ENCODE data around the gene ID3.

The ID3 gene

DNA sequence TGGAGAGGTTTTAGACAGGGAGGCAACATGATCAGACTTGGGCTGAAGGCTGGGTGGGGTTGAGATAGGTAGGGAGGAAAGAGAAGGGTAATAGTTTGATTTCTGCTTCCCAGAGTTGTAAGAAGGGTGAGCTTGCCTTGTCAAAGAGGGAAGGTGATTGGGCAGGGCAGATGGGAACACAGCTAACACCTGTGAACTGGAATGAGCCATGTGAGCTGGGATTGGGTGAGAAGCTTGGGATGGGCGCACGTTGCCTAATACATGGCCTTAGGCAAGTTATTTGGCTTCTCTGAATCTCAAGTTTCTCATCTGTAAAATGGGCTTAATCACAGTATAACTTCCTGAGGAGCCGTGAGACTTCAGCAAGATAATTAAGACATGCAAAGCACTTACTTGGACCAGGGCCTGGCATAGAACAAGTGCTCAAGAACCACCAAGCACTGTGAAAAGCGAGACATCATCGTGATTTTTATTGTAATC lies 33.8 kb upstream of the ID3 start:
- no peak overlapping the region for H3K4me3 ChIP-seq (ENCODE audit: low read length)
- DNase-seq (ENCODE audit: low read depth) = no peak
- TF ChIP-seq CTCF (conservative IDR thresholded peaks at IDR 0.05; ENCODE audit: low read length) = no peak

- peak; percentile 52 for DNase-seq (ENCODE audit: low read depth)
- no peak overlapping the region for H3K4me3 ChIP-seq (ENCODE audit: low read length)
- TF ChIP-seq CTCF (conservative IDR thresholded peaks at IDR 0.05; ENCODE audit: low read length) = no peak
These were observed 33.0 kb upstream of the ID3 start for GRCh38 chr1:23592209-23592892.

DNA sequence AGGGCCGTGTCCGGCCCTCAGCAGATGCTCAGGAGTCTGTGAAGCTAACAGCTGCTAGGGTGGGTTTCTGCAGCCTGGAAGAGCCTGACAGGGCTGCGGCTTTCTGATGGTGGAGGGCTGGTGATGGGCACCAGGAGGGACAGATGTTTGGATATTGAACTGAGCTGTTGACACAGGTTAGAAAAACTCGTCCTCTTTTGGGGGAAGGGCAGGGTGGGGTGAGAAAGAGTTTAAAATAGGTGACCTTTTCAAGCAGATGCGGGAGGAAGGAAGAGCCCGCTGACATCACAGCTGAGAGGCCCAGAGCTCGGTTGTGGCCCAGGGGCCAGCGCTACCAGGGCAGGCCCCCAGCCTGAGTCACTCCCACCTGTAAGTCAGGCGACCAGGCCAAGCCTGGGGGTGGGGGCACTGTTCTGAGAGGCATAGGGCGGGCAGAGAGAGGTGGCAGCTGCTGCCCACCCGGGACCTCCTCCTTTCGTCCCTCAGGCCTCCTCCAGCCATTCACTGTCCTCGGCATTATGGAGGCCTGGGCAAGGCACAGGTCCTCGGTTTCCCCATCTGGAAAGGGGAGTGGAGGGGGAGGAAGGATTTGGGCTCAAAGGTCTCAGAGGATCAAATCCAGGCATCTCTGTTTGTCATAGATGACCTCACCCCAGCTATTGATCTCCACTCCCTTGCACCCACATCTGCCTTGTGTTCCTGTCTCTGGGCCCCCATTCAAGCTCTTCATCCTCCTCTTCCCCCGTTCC lies 32.3 kb upstream of the ID3 start:
- no peak overlapping the region for H3K4me3 ChIP-seq (ENCODE audit: low read length)
- no peak for DNase-seq (ENCODE audit: low read depth)

DNA sequence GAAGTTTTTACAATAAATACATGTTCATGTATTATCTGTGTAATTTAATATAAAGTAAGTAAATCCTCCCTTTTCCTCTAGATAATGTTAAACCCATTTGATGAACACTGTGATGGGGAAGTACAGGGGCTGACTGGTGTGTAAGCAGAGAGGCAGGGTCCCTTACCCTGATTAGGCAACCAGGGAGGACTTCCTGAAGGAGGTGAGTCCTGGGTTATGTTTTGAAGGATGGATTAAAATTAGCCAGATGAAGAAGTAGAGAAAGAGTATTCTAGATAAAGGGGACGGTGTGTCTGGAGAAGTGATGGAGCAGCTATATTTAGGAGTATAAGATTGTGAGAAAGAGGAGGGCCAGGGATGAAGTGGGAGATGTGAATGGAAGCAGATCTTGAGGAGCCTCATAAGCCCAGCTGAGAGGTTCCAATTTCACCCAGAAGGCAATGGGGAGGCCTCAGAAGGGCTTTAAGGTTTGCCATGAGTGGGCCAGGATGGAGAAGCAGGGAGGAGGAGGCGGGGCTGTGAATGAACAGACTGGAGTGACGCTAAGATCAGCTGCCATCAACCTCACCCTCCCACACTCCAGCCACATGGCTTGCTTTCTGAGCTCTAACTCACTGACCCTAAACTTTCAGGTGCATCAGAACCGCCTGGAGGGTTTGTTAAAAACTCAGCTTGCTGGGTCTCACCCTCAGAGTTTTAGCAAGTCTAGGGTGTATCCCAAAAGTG lies 30.9 kb upstream of the ID3 start:
- no peak for DNase-seq (ENCODE audit: low read depth)
- H3K4me3 ChIP-seq (ENCODE audit: low read length) = no peak overlapping the region
- TF ChIP-seq CTCF (conservative IDR thresholded peaks at IDR 0.05; ENCODE audit: low read length) = no peak

More for the DNA sequence above, 32.3 kb upstream of the ID3 start:
- no peak for TF ChIP-seq CTCF (conservative IDR thresholded peaks at IDR 0.05; ENCODE audit: low read length)

GRCh38 chr1:23589585-23589986 lies 30.3 kb upstream of the ID3 start:
- no peak for TF ChIP-seq CTCF (conservative IDR thresholded peaks at IDR 0.05; ENCODE audit: low read length)
- DNase-seq (ENCODE audit: low read depth) = no peak
- H3K4me3 ChIP-seq (ENCODE audit: low read length) = no peak overlapping the region

DNA sequence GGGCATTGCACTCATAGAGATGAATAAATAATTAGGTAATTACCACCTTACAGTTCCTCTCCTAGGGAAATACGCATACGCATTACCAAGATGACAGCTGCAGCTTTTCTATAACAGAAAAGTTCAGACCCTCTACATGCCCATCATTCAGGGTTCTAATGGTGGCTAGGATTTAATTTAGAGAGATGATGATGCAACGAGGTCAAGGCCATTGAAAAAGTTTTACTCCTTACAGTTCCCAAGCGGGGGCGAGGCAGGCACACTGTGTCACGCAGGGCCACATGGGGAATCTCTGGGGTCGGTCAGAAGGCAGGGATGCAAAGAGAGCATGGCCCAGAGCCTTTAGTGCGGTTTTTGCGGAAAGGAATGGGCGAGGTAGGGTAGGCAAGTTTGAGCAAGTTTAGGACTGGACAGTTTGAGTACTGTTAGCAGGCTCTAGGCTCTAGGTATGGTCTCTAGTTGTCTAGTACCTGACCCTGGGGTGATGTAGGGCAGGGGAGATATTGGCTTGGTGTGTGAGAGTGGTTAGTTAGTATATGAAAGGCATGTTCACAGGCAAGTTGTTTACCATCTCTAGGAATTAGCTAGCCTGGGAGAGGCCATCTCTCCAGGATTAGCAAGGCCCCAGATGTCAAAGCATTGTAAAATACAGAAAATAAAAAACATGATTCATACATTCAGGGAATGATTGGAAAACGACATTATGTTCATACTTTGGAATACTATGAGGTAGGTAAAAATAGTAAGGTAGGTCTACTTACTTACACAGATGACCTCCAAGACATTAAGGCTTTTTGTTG lies 29.6 kb upstream of the ID3 start:
- peak; percentile 38 for DNase-seq (ENCODE audit: low read depth)
- no peak overlapping the region for H3K4me3 ChIP-seq (ENCODE audit: low read length)
- no peak for TF ChIP-seq CTCF (conservative IDR thresholded peaks at IDR 0.05; ENCODE audit: low read length)
